Breast epithelium (tissue), 3 donors: ENCODE measurements around the gene OPCML.

Experiments
- CTCF ChIP-seq, 3 donors: fragments of 450-650 bp; IDR thresholded peaks; one replicate each; pipeline ENCODE4 v1.5.1; 2016 to 2017; ENCODE audit warnings: antibody characterized with exemption in 3 of 3, mild to moderate bottlenecking in 3 of 3, moderate library complexity in 3 of 3
- POLR2A ChIP-seq: fragments of 450-650 bp; IDR thresholded peaks from one replicate; pipeline ENCODE4 v1.6.1; 2016; ENCODE audit warnings: antibody characterized with exemption, mild to moderate bottlenecking, moderate library complexity
- POLR2AphosphoS5 ChIP-seq, 3 donors: sonication (generic); formaldehyde crosslinking; IDR thresholded peaks; one replicate each; pipeline ENCODE4 v1.6.1; 2017; ENCODE audit warnings: antibody characterized with exemption in 3 of 3

GRCh38 chr11:133249065-133249464, 283.2 kb downstream of the OPCML start:
- TF ChIP-seq CTCF (IDR thresholded peaks at IDR 0.05), result no peak
- no peak for TF ChIP-seq POLR2AphosphoS5 (IDR thresholded peaks at IDR 0.05)
- no peak for TF ChIP-seq POLR2A
